NT2/D1 (cell line): Measurements from ENCODE around the gene IL17REL.

Source experiments
- DNase-seq: peaks from one replicate; pipeline ENCODE4 v3.0.0-alpha.2; 2011; ENCODE audit warnings: low read depth, low spot score
- H3K27me3 ChIP-seq: 2 replicates; pipeline ENCODE4 v1.6.0; 2011; ENCODE audit warnings: mild to moderate bottlenecking; ENCODE audit not compliant: insufficient read length, insufficient read depth
- H3K36me3 ChIP-seq: 2 replicates; pipeline ENCODE4 v1.6.1; 2011; ENCODE audit warnings: mild to moderate bottlenecking, low read length, mixed read lengths; ENCODE audit not compliant: insufficient read depth, insufficient read length
- H3K4me1 ChIP-seq: 2 replicates; pipeline ENCODE4 v1.5.1; 2011; ENCODE audit not compliant: insufficient read depth, insufficient read length
- H3K4me3 ChIP-seq: 2 replicates; pipeline ENCODE4 v1.5.1; 2011; ENCODE audit warnings: low read depth; ENCODE audit not compliant: insufficient read length
- H3K9ac ChIP-seq: 2 replicates; pipeline ENCODE4 v1.6.0; 2011; ENCODE audit warnings: low read depth; ENCODE audit not compliant: insufficient read length
- H3K9me3 ChIP-seq: 2 replicates; pipeline ENCODE4 v1.5.1; 2011; ENCODE audit warnings: mild to moderate bottlenecking, low read length; ENCODE audit not compliant: insufficient read depth
- SUZ12 ChIP-seq: IDR thresholded peaks from 2 replicates; pipeline ENCODE4 v1.6.1; 2011; ENCODE audit not compliant: insufficient read length, insufficient read depth; ENCODE audit errors: extremely low read depth
- YY1 ChIP-seq: IDR thresholded peaks from 2 replicates; pipeline ENCODE4 v1.6.1; 2011; ENCODE audit not compliant: insufficient read length, insufficient read depth
- ZNF274 ChIP-seq: IDR thresholded peaks from 2 replicates; pipeline ENCODE4 v1.6.1; 2011; ENCODE audit warnings: mild to moderate bottlenecking, low read depth, low read length

IL17REL gene

DNA sequence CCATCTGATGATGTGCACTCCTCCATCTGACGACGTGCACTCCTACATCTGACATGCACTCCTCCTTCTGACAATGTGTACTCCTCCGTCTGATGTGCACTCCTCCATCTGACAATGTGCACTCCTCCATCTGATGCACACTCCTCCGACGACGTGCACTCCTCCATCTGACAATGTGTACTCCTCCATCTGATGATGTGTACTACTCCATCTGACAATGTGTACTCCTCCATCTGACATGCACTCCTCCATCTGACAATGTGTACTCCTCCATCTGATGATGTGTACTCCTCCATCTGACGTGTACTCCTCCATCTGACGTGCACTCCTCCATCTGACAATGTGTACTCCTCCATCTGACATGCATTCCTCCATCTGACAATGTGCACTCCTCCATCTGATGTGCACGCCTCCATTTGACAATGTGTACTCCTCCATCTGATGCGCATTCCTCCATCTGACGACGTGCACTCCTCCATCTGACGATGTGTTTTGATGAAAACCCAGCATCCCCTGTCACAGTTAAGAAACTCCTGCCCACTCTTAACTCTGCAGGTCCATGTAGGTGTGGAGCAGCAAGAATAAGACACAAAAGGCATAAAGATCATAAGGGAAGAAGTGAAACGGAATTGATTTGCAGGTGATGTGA lies 9.7 kb upstream of the IL17REL start:
- Histone ChIP-seq H3K36me3 (no peaks in the 10 kb centered on the region), H3K4me3 (no peak overlapping the region), H3K27me3 (peaks cover 18% of the 10 kb centered on the region), H3K9me3 (peaks cover 12% of the 10 kb centered on the region; the same call in 1 of the 2 replicates), H3K4me1 (no peaks in the 10 kb centered on the region), H3K9ac (no peak overlapping the region)
- no peak for DNase-seq
- TF ChIP-seq SUZ12 (no peak), YY1 (no peak), ZNF274 (no peak)

DNA sequence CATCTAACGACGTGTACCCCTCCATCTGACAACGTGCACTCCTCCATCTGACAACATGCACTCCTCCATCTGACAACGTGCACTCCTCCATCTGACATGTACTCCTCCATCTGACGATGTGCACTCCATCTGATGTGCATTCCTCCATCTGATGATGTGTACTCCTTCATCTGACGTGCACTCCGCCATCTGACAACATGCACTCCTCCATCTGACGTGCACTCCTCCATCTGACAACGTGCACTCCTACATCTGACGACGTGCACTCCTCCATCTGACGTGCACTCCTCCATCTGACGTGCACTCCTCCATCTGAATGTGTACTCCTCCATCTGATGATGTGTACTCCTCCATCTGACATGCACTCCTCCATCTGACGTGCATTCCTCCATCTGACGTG lies 8.0 kb upstream of the IL17REL start:
- DNase-seq = no peak
- Histone ChIP-seq H3K4me1 (no peaks in the 10 kb centered on the region), H3K27me3 (peaks cover 29% of the 10 kb centered on the region), H3K9me3 (peaks cover 12% of the 10 kb centered on the region; the same call in 1 of the 2 replicates), H3K9ac (no peak overlapping the region), H3K4me3 (no peak overlapping the region), H3K36me3 (no peaks in the 10 kb centered on the region)
- TF ChIP-seq ZNF274 (no peak), YY1 (no peak), SUZ12 (no peak)

DNA sequence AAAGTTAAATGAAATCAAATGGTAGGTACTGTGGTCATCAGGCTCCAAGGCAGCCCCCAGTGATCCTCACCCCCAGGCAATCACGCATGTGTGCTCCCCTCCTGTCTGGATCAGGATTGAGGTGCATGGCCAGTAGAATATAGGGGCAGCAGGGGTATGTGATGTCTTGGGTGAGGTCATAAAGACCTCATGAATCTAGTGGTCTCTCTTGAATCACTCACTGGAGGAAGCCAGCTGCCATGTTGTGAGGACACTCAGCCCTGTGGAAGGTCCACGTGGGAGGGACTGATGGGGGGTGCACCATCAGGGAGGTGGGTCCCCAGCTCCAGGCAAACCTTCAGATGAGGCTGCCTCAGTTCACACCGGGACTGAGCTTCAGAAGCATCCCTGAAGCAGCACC lies 6.8 kb upstream of the IL17REL start:
- no peak overlapping the region for H3K9ac ChIP-seq
- H3K4me3 ChIP-seq = no peak overlapping the region
- H3K27me3 ChIP-seq = peaks cover 39% of the 10 kb centered on the region
- TF ChIP-seq YY1 (no peak), SUZ12 (no peak)
- peaks cover under 1% of the 10 kb centered on the region for H3K4me1 ChIP-seq
- no peaks in the 10 kb centered on the region for H3K36me3 ChIP-seq
- DNase-seq = no peak
- H3K9me3 ChIP-seq = peaks cover 12% of the 10 kb centered on the region; the same call in 1 of the 2 replicates

DNA sequence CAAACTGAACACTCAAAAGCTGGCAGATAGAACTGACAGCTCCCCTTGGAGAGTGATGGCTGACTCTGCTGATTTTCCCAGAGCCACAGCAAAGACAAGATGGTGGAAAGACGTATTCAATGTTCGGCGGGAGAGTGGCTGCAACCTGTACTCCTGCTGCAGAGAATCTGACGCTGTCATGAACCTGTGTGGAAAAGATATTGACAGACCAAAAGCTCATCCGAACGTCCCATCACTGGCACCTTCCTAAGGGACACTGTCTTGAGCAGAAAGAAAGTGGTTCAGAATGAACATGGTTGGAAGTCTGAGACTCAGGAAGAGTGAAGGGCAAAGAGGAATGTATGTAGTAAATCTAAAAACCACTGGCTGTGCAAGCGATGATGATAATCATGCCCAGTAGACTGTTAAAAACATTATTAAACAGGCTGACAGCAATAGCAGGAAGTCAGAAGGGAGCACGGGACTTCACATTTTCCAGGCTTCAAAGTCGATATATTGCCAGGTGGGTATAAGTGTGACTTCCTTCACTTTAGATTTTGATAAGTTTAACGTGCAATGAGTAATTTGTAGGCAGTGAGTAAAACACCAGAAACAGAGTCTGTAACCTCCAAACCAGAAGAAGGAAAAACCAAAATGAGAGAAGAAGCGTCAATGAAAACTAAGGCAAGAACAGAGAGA lies 6.2 kb upstream of the IL17REL start:
- TF ChIP-seq YY1 = no peak
- TF ChIP-seq ZNF274 = no peak
- no peak for TF ChIP-seq SUZ12
- Histone ChIP-seq H3K9ac (no peak overlapping the region), H3K27me3 (peaks cover 45% of the 10 kb centered on the region), H3K4me1 (peaks cover 6% of the 10 kb centered on the region), H3K4me3 (no peak overlapping the region), H3K9me3 (peaks cover 12% of the 10 kb centered on the region; the same call in 1 of the 2 replicates), H3K36me3 (no peaks in the 10 kb centered on the region)
- no peak for DNase-seq

DNA sequence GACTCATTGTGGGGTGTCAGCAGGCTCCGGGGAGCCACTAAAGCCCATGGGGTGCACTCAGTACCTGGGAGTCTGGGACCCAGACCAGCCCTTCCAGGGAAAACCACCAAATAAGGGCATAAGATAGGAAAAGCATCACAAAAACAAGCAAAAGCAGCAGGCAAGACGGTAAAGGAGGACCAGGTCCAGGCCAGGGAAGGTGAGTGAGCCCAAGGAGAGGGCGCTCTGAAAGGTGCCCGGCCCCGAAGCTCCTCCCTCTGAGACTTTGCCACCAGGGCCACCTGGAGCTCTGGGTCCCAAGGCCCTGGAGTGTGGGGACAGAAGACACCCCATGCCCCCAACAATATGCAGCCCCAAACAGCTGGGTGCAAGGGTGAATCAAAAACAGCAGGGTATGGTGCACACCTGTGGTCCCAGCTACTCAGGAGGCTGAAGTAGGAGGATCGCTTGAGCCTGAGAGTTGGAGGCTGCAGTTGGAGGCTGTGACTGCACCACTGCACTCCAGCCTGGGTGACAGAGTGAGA lies 5.2 kb upstream of the IL17REL start:
- peaks cover 12% of the 10 kb centered on the region; the same call in 1 of the 2 replicates for H3K9me3 ChIP-seq
- no peaks in the 10 kb centered on the region for H3K36me3 ChIP-seq
- no peak overlapping the region for H3K4me3 ChIP-seq
- H3K9ac ChIP-seq = no peak overlapping the region
- TF ChIP-seq SUZ12 = no peak
- no peak for TF ChIP-seq YY1
- TF ChIP-seq ZNF274 = no peak
- peaks cover 54% of the 10 kb centered on the region for H3K27me3 ChIP-seq
- no peak for DNase-seq
- H3K4me1 ChIP-seq = peaks cover 8% of the 10 kb centered on the region

DNA sequence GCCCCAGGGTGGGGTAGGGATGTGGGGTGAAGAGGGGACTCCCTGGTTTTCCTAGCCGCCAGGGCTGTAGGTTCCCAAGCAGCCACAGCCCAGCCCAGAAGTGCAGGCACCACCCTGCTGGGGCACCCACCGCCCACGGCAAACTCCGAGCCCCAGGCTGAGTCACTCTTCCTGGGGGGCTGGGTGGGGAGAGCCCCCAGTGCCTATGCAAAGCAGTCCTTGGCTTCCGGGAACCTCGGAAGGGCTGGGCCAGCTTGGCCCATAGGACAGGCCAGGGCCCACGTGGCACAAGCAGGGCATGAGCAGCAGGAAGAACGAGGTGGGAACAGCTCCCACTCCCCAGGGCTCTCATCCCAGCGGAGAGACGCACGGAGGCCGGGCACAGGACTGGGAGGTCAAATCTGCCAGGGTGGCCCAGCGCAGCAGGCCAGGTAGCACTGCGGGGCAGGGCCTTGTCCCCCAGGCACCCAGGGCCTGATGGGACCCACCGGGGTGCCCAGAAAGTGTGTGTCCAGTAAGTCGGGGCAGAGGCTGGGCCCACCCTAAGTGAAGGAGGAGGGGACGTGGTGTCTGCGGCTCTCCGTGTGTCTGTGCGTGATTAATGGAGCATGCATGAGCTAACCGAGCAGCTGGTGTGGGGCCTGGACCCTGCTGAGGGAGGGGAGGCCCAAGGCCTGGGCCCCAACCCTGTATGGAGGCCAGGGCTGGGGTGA lies 4.6 kb upstream of the IL17REL start:
- H3K27me3 ChIP-seq = peaks cover 59% of the 10 kb centered on the region
- TF ChIP-seq ZNF274 = no peak
- no peak for TF ChIP-seq SUZ12
- TF ChIP-seq YY1 = no peak
- H3K36me3 ChIP-seq = no peaks in the 10 kb centered on the region
- no peak overlapping the region for H3K9ac ChIP-seq
- peaks cover 12% of the 10 kb centered on the region for H3K4me1 ChIP-seq
- H3K9me3 ChIP-seq = peaks cover 12% of the 10 kb centered on the region; the same call in 1 of the 2 replicates
- DNase-seq = no peak
- H3K4me3 ChIP-seq = no peak overlapping the region
